ENCODE results near the gene INHBC. TPM values are rescaled to one million over a fixed set of nuclear protein-coding genes. Genes with fewer than 3 reads are reported as not detected.

Gene INHBC
- total RNA-seq, 1 experiment from 2014 or later, result 0.35 TPM

DNA sequence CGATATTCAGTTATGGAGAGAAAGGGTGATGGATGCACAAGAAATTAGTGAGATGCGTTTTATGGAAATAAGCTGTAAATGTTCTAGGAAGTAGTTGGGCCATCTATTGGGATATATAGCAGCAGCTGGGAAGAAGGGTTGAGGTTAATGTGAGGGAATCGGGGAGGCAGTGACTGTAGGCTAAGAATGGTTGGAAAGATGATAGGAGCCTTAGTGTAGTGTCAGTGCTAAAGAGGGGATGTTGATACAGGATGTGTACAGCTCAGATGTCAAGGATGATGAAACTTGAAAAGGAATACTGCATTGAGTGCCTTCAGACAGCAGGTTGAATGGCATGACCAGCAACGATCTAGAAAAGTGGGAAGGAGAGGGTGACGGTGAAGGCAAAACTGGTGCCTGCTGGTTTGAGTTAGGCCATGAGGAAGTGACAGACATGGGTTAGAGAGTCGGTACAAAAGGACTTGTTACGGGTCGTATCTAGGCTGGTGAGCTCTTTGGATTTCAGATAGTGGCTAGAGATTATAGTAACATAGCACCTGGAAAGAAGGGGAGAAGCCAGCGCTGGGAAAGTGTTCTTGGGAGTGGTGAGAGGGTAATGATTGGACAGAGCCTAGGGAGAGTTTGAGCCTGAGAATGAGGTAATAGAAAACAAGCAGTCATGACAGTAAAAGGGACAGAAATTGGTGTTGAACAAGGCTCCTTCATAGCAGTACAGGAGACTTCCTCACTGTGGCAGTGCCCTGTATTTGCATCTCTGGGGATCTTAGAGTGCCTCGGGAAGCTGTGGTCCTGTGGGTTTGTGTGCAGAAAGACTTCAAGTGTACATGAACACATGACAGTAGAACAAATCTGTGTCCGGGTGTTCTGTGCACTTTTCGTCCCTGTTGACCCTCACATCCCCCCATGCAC, 62.9 kb downstream of the INHBC start:
- intact Hi-C loops (cut with micrococcal nuclease; ENCODE audit: unreplicated experiment), result no loop called here
- no peak overlapping the region for H3K27ac ChIP-seq
- no peaks in the 10 kb centered on the region for H3K27me3 ChIP-seq (ENCODE audit: insufficient read depth, low read depth)
- no peaks in the 10 kb centered on the region for H3K9me3 ChIP-seq (ENCODE audit: insufficient read depth, low read depth)
- no peaks in the 10 kb centered on the region for H3K4me1 ChIP-seq (replicated peaks; ENCODE audit: insufficient read depth)
- POLR2A ChIA-PET (ENCODE audit: unreplicated experiment), result interaction anchor here (0.7 kb wide), 1 partner anchor 20 kb away, joined by 4 read pairs; no protein-coding TSS in a partner anchor
- no TSS peak for BruUV-seq (replicated peaks)
- H3K4me3 ChIP-seq, result no peak overlapping the region
- CTCF ChIA-PET, result interaction anchor here (0.6 kb wide), 1 partner anchor 26 kb away, joined by 4 read pairs; no protein-coding TSS in a partner anchor
- H3K4me2 ChIP-seq, result no peak overlapping the region
- TF ChIP-seq EZH2 (IDR thresholded peaks at IDR 0.05; ENCODE audit: low read depth), result no peak
- TF ChIP-seq, protein P1, sequence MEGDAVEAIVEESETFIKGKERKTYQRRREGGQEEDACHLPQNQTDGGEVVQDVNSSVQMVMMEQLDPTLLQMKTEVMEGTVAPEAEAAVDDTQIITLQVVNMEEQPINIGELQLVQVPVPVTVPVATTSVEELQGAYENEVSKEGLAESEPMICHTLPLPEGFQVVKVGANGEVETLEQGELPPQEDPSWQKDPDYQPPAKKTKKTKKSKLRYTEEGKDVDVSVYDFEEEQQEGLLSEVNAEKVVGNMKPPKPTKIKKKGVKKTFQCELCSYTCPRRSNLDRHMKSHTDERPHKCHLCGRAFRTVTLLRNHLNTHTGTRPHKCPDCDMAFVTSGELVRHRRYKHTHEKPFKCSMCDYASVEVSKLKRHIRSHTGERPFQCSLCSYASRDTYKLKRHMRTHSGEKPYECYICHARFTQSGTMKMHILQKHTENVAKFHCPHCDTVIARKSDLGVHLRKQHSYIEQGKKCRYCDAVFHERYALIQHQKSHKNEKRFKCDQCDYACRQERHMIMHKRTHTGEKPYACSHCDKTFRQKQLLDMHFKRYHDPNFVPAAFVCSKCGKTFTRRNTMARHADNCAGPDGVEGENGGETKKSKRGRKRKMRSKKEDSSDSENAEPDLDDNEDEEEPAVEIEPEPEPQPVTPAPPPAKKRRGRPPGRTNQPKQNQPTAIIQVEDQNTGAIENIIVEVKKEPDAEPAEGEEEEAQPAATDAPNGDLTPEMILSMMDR (conservative IDR thresholded peaks at IDR 0.05), result no peak
- H3K9me2 ChIP-seq (ENCODE audit: insufficient read depth), result no peaks in the 10 kb centered on the region
- DNase-seq, result no peak
- 0 out of 2 replicates have a peak, but pooled peaks cover 8% of the 10 kb centered on the region for H3K79me2 ChIP-seq (ENCODE audit: low read depth)
- peaks cover 63% of the 10 kb centered on the region for H4K20me1 ChIP-seq (ENCODE audit: insufficient read depth)
- H3F3A ChIP-seq (ENCODE audit: insufficient read depth, low read depth), result peaks cover 14% of the 10 kb centered on the region; the same call in 1 of the 2 replicates
- H3K36me3 ChIP-seq (ENCODE audit: low read depth), result peaks cover 44% of the 10 kb centered on the region
- H2AFZ ChIP-seq, result no peak overlapping the region

DNA sequence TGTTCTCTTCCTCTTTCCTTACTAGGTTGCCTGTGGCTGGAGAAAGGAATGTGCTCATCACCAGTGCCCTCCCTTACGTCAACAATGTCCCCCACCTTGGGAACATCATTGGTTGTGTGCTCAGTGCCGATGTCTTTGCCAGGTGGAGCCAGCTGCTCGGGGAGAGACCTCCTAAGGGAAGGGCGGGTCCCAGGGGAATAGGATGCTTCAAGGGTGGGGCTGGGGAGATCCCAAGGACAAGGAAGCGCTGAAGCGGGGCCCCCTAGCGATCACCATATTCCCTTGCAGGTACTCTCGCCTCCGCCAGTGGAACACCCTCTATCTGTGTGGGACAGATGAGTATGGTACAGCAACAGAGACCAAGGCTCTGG, 63.5 kb downstream of the INHBC start:
- no peaks in the 10 kb centered on the region for H3K4me1 ChIP-seq (replicated peaks; ENCODE audit: insufficient read depth)
- POLR2A ChIA-PET (ENCODE audit: unreplicated experiment), result no interaction called here
- peaks cover 57% of the 10 kb centered on the region for H4K20me1 ChIP-seq (ENCODE audit: insufficient read depth)
- no peak overlapping the region for H3K4me2 ChIP-seq
- no peaks in the 10 kb centered on the region for H3K9me3 ChIP-seq (ENCODE audit: insufficient read depth, low read depth)
- H2AFZ ChIP-seq, result no peak overlapping the region
- no peak for TF ChIP-seq EZH2 (IDR thresholded peaks at IDR 0.05; ENCODE audit: low read depth)
- TF ChIP-seq, protein P1 (conservative IDR thresholded peaks at IDR 0.05), result no peak
- intact Hi-C loops (cut with micrococcal nuclease; ENCODE audit: unreplicated experiment), result no loop called here
- H3K4me3 ChIP-seq, result no peak overlapping the region
- CTCF ChIA-PET, result interaction anchor here (0.6 kb wide), 1 partner anchor 27 kb away, joined by 4 read pairs; no protein-coding TSS in a partner anchor
- H3K27ac ChIP-seq, result no peak overlapping the region
- H3K79me2 ChIP-seq (ENCODE audit: low read depth), result 0 out of 2 replicates have a peak, but pooled peaks cover 4% of the 10 kb centered on the region
- no peaks in the 10 kb centered on the region for H3K9me2 ChIP-seq (ENCODE audit: insufficient read depth)
- H3K27me3 ChIP-seq (ENCODE audit: insufficient read depth, low read depth), result no peaks in the 10 kb centered on the region
- H3F3A ChIP-seq (ENCODE audit: insufficient read depth, low read depth), result peaks cover 9% of the 10 kb centered on the region; the same call in 1 of the 2 replicates
- DNase-seq, result no peak
- no TSS peak for BruUV-seq (replicated peaks)
- H3K36me3 ChIP-seq (ENCODE audit: low read depth), result peaks cover 44% of the 10 kb centered on the region

DNA sequence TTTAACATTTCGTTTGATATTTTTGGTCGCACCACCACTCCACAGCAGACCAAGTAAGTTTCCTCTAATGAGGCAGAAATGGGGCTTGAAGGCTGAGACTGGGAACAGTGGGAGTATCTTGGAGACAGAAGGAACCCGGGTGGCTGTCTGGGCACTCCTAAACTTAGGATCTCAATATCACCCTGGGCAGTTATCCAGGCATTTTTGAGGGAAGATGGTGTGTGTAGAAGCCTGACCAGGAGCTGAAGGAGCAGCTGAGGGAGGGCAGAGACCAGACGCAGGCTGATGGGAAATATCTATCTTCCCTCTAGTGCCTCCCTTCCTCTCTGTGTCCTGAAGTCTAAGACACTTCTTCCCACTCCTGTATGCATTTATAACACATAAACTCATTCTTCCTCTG, 64.0 kb downstream of the INHBC start:
- BruUV-seq (replicated peaks), result no TSS peak
- POLR2A ChIA-PET (ENCODE audit: unreplicated experiment), result no interaction called here

More for the DNA sequence above, 64.0 kb downstream of the INHBC start:
- H3K9me2 ChIP-seq (ENCODE audit: insufficient read depth), result no peaks in the 10 kb centered on the region
- DNase-seq, result no peak
- CTCF ChIA-PET, result no interaction called here
- TF ChIP-seq EZH2 (IDR thresholded peaks at IDR 0.05; ENCODE audit: low read depth), result no peak
- TF ChIP-seq, protein P1 (conservative IDR thresholded peaks at IDR 0.05), result no peak
- H4K20me1 ChIP-seq (ENCODE audit: insufficient read depth), result peaks cover 57% of the 10 kb centered on the region
- H3K27me3 ChIP-seq (ENCODE audit: insufficient read depth, low read depth), result no peaks in the 10 kb centered on the region
- H3K4me1 ChIP-seq (replicated peaks; ENCODE audit: insufficient read depth), result no peaks in the 10 kb centered on the region
- H3K4me2 ChIP-seq, result no peak overlapping the region
- H3K4me3 ChIP-seq, result no peak overlapping the region
- peaks cover 9% of the 10 kb centered on the region; the same call in 1 of the 2 replicates for H3F3A ChIP-seq (ENCODE audit: insufficient read depth, low read depth)
- no peak overlapping the region for H3K27ac ChIP-seq
- no peaks in the 10 kb centered on the region for H3K9me3 ChIP-seq (ENCODE audit: insufficient read depth, low read depth)
- intact Hi-C loops (cut with micrococcal nuclease; ENCODE audit: unreplicated experiment), result no loop called here
- peaks cover 44% of the 10 kb centered on the region for H3K36me3 ChIP-seq (ENCODE audit: low read depth)
- H3K79me2 ChIP-seq (ENCODE audit: low read depth), result 0 out of 2 replicates have a peak, but pooled peaks cover 4% of the 10 kb centered on the region
- H2AFZ ChIP-seq, result no peak overlapping the region
